Choroid plexus epithelial cell (primary cell): Measurements from ENCODE around the gene PRDM9.

Experiments used
- DNase-seq: peaks from one replicate; pipeline ENCODE4 v3.0.0-alpha.2; 2010; ENCODE audit warnings: low read depth
- H3K4me3 ChIP-seq: 2 replicates; pipeline ENCODE4 v1.5.1; 2011; ENCODE audit warnings: low read depth, mild to moderate bottlenecking, control low read depth, low read length, moderate library complexity
- TF ChIP-seq, protein P1 (sequence below): conservative IDR thresholded peaks from 2 replicates; pipeline ENCODE4 v1.5.1; 2011; ENCODE audit warnings: low read depth, mild to moderate bottlenecking, control low read depth, inconsistent platforms, low read length, moderate library complexity

The PRDM9 gene

DNA sequence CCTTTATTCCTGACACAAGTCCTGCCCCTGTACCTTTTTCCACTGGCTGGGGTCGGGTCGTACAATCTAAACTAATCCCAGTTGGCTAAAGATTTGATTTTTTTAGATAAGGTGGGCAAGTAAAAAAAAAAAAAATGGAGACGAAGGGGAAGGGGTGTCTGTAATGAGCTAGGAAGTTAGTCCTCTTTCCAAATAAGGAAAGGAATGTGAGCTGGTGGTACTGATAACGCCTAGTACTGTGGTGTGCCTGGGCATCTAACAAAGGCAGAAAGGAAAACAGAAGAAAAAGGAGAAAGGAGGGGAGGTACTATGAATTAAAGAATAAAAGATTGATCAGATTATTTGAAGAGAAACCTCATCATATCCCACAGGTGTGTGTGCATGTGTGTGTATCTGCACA is 21.3 kb downstream of the PRDM9 start:
- TF ChIP-seq, protein P1, sequence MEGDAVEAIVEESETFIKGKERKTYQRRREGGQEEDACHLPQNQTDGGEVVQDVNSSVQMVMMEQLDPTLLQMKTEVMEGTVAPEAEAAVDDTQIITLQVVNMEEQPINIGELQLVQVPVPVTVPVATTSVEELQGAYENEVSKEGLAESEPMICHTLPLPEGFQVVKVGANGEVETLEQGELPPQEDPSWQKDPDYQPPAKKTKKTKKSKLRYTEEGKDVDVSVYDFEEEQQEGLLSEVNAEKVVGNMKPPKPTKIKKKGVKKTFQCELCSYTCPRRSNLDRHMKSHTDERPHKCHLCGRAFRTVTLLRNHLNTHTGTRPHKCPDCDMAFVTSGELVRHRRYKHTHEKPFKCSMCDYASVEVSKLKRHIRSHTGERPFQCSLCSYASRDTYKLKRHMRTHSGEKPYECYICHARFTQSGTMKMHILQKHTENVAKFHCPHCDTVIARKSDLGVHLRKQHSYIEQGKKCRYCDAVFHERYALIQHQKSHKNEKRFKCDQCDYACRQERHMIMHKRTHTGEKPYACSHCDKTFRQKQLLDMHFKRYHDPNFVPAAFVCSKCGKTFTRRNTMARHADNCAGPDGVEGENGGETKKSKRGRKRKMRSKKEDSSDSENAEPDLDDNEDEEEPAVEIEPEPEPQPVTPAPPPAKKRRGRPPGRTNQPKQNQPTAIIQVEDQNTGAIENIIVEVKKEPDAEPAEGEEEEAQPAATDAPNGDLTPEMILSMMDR, result no peak
- no peak overlapping the region for H3K4me3 ChIP-seq
- DNase-seq, result no peak

- TF ChIP-seq, protein P1, result no peak
- no peak for DNase-seq
- no peak overlapping the region for H3K4me3 ChIP-seq
Observed at GRCh38 chr5:23530571-23530970, 23.2 kb downstream of the PRDM9 start.

- H3K4me3 ChIP-seq, result no peak overlapping the region
- TF ChIP-seq, protein P1, result no peak
- no peak for DNase-seq
Observed at GRCh38 chr5:23571059-23571458, 63.6 kb downstream of the PRDM9 start.
